Calu3 (cell line): ENCODE data around the gene ELOVL3. TPM values are rescaled to one million over a fixed set of nuclear protein-coding genes. Genes with fewer than 3 reads are reported as not detected.

Source experiments
- BruUV-seq: library from RNA; stranded (reverse); fragments of 400-500 nt; replicated peaks from 2 replicates; lab custom pipeline; 2021; lab: Mats Ljungman, UMichigan
- CTCF ChIA-PET: fragments of 300-600 bp; sonication (Branson Sonifier 250); formaldehyde crosslinking; loops from one replicate; lab custom pipeline; 2022; ENCODE audit warnings: antibody characterized with exemption; lab: Charles Lee
- DNase-seq: peaks from one replicate; pipeline ENCODE4 v3.0.0; 2022
- H3K27ac Mint-ChIP-seq: one replicate; pipeline ENCODE4 v1.8.0; 2022; ENCODE audit warnings: mixed read lengths; ENCODE audit not compliant: unreplicated experiment
- H3K27me3 Mint-ChIP-seq: one replicate; pipeline ENCODE4 v1.8.0; 2022; ENCODE audit warnings: mixed read lengths; ENCODE audit not compliant: unreplicated experiment
- H3K36me3 Mint-ChIP-seq: one replicate; pipeline ENCODE4 v1.8.0; 2022; ENCODE audit warnings: mild to moderate bottlenecking, moderate library complexity, mixed read lengths; ENCODE audit not compliant: insufficient read depth, unreplicated experiment
- H3K4me1 Mint-ChIP-seq: one replicate; pipeline ENCODE4 v1.8.0; 2022; ENCODE audit warnings: mild to moderate bottlenecking, low read depth, mixed read lengths; ENCODE audit not compliant: unreplicated experiment
- H3K4me3 Mint-ChIP-seq: one replicate; pipeline ENCODE4 v1.8.0; 2022; ENCODE audit warnings: mild to moderate bottlenecking, low read depth, moderate library complexity, mixed read lengths; ENCODE audit not compliant: unreplicated experiment
- H3K9me3 Mint-ChIP-seq: one replicate; pipeline ENCODE4 v1.8.0; 2022; ENCODE audit warnings: low read depth, mixed read lengths; ENCODE audit not compliant: unreplicated experiment
- intact Hi-C: fragments of 100-400 bp; cut with micrococcal nuclease; formaldehyde crosslinking; loops from one replicate; pipeline ENCODE4 v1.10.0; 2022; ENCODE audit not compliant: unreplicated experiment
- total RNA-seq: library from RNA; stranded (reverse); gene quantifications from 2 replicates; pipeline ENCODE4 v1.2.3, GENCODE V29; 2022
- TF ChIP-seq, protein P1 (sequence below): fragments of 200-600 bp; IDR thresholded peaks from one replicate; pipeline ENCODE4 v1.8.0; 2022; ENCODE audit warnings: antibody characterized with exemption; ENCODE audit not compliant: unreplicated experiment

ELOVL3 gene
- total RNA-seq, 1 experiment from 2014 or later = 0.35 TPM

- Mint-ChIP-seq H3K4me1 (peaks cover 8% of the 10 kb centered on the region), H3K27me3 (no peaks in the 10 kb centered on the region), H3K4me3 (no peak overlapping the region), H3K9me3 (no peaks in the 10 kb centered on the region), H3K27ac (no peak overlapping the region), H3K36me3 (no peaks in the 10 kb centered on the region)
- DNase-seq = no peak
- TF ChIP-seq, protein P1, sequence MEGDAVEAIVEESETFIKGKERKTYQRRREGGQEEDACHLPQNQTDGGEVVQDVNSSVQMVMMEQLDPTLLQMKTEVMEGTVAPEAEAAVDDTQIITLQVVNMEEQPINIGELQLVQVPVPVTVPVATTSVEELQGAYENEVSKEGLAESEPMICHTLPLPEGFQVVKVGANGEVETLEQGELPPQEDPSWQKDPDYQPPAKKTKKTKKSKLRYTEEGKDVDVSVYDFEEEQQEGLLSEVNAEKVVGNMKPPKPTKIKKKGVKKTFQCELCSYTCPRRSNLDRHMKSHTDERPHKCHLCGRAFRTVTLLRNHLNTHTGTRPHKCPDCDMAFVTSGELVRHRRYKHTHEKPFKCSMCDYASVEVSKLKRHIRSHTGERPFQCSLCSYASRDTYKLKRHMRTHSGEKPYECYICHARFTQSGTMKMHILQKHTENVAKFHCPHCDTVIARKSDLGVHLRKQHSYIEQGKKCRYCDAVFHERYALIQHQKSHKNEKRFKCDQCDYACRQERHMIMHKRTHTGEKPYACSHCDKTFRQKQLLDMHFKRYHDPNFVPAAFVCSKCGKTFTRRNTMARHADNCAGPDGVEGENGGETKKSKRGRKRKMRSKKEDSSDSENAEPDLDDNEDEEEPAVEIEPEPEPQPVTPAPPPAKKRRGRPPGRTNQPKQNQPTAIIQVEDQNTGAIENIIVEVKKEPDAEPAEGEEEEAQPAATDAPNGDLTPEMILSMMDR = no peak
- CTCF ChIA-PET = no interaction called here
- BruUV-seq = no TSS peak
- intact Hi-C loops = no loop called here
Observed at GRCh38 chr10:102261196-102261595, 35.1 kb downstream of the ELOVL3 start.

DNA sequence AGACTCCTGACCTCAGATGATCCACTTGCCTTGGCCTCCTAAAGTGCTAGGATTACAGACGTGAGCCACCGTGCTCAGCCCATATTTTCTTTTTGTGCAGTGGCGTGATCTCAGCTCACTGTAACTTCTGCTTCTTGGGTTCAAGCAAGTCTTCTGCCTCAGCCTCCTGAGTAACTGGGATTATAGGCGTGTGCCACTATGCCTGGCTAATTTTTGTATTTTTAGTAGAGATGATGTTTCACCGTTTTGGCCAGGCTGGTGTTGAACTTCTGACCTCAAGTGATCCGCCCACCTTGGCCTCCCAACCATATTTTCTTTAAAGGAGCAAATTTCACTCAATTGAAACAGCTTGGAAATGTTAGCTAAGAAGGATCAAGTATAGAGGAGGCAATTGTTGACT lies 35.7 kb downstream of the ELOVL3 start:
- no peaks in the 10 kb centered on the region for H3K9me3 Mint-ChIP-seq
- DNase-seq = no peak
- TF ChIP-seq, protein P1 = no peak
- H3K27me3 Mint-ChIP-seq = no peaks in the 10 kb centered on the region
- peaks cover 8% of the 10 kb centered on the region for H3K4me1 Mint-ChIP-seq
- H3K36me3 Mint-ChIP-seq = no peaks in the 10 kb centered on the region
- H3K4me3 Mint-ChIP-seq = no peak overlapping the region
- CTCF ChIA-PET = no interaction called here
- H3K27ac Mint-ChIP-seq = no peak overlapping the region
- BruUV-seq = no TSS peak
- intact Hi-C loops = no loop called here

- H3K36me3 Mint-ChIP-seq = no peaks in the 10 kb centered on the region
- no TSS peak for BruUV-seq
- H3K4me3 Mint-ChIP-seq = no peak overlapping the region
- no peaks in the 10 kb centered on the region for H3K9me3 Mint-ChIP-seq
- CTCF ChIA-PET = no interaction called here
- intact Hi-C loops = no loop called here
- peaks cover 8% of the 10 kb centered on the region for H3K4me1 Mint-ChIP-seq
- no peaks in the 10 kb centered on the region for H3K27me3 Mint-ChIP-seq
- DNase-seq = no peak
- TF ChIP-seq, protein P1 = no peak
- H3K27ac Mint-ChIP-seq = no peak overlapping the region
Observed at GRCh38 chr10:102262744-102263370, 36.8 kb downstream of the ELOVL3 start.

DNA sequence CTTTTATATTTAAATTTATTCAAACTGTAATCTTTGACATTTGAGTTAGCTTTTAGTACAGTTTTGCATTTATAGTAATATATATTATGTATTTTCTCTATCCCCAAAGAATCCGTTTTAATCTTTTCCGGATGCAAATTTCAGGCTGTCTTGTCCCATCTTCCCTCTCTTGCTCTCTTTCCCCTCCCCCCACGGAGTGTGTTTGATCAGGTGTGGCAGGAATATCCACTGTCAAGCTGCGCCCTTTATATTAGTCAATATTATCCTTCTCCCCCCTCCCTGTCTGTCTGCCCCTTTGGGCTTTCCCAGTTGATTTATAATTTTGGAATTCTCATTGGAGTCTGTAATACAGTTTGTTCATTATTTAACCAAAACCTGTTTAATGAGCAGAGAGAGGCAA lies 38.3 kb downstream of the ELOVL3 start:
- no TSS peak for BruUV-seq
- Mint-ChIP-seq H3K4me1 (peaks cover 14% of the 10 kb centered on the region), H3K27me3 (no peaks in the 10 kb centered on the region), H3K36me3 (no peaks in the 10 kb centered on the region), H3K4me3 (no peak overlapping the region), H3K27ac (no peak overlapping the region), H3K9me3 (no peaks in the 10 kb centered on the region)
- CTCF ChIA-PET = no interaction called here
- DNase-seq = no peak
- intact Hi-C loops = no loop called here
- TF ChIP-seq, protein P1 = no peak
